ENCODE results near the gene CTNNA3.
"Not testable (repeated sequence)": the region's sequence is repeated elsewhere in the genome, so short reads cannot be mapped to it uniquely, and the experiment has no call there.

CTNNA3 gene

DNA sequence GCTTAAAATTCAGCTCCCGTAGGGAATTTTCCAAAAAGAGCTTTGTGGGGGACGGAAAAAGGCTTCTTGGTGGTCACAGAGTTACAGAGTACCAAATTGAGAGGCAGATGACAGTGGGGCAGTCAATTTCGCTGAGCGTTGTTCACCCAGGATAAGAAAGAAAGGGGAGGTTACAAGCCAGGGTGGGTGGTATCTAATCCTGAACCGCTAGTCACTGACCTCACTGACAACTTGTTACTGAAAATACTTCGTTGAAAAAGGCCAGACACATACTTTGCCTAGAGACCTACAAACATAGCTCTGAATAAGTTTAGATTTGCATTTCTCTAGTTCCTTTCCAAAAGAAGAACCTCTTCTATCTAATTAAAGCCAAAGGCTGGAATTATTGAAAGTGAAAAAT lies at the start of gene CTNNA3:
TSS of gene CTNNA3 (minus strand) at position 167 of the 400 bp plus-strand sequence.
- no peak within 1 kb of the TSS for H3K4me3 ChIP-seq (ENCODE audit: low read depth, low read length)
- TF ChIP-seq, protein P1, sequence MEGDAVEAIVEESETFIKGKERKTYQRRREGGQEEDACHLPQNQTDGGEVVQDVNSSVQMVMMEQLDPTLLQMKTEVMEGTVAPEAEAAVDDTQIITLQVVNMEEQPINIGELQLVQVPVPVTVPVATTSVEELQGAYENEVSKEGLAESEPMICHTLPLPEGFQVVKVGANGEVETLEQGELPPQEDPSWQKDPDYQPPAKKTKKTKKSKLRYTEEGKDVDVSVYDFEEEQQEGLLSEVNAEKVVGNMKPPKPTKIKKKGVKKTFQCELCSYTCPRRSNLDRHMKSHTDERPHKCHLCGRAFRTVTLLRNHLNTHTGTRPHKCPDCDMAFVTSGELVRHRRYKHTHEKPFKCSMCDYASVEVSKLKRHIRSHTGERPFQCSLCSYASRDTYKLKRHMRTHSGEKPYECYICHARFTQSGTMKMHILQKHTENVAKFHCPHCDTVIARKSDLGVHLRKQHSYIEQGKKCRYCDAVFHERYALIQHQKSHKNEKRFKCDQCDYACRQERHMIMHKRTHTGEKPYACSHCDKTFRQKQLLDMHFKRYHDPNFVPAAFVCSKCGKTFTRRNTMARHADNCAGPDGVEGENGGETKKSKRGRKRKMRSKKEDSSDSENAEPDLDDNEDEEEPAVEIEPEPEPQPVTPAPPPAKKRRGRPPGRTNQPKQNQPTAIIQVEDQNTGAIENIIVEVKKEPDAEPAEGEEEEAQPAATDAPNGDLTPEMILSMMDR (IDR thresholded peaks at IDR 0.05; ENCODE audit: low read depth, low read length), result no peak

GRCh38 chr10:67735430-67735829 lies 39.4 kb upstream of the CTNNA3 start:
- TF ChIP-seq, protein P1 (IDR thresholded peaks at IDR 0.05; ENCODE audit: low read depth, low read length), result no peak
- H3K4me3 ChIP-seq (ENCODE audit: low read depth, low read length), result no peak overlapping the region

GRCh38 chr10:67733511-67733910 lies 37.5 kb upstream of the CTNNA3 start:
- TF ChIP-seq, protein P1 (IDR thresholded peaks at IDR 0.05; ENCODE audit: low read depth, low read length), result no peak

DNA sequence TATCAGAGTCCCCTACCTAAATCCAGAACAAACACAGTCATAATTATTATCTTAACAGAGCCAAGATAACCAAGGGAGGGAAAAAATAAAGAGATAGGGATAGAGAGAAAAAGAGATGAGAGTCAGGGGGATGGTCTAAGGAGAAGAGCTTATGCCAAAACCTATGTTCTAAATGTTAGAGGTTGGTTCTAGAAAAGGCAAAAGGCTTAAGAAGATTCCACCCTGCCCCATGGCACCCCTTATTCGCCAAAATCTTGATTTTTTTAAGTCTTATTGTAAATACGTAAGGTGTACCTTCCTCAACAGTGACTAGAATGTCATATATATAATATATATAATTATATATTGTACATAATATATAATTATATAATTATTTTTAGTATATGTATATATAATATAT lies 29.6 kb upstream of the CTNNA3 start:
- H3K4me3 ChIP-seq (ENCODE audit: low read depth, low read length), result no peak overlapping the region
- TF ChIP-seq, protein P1 (IDR thresholded peaks at IDR 0.05; ENCODE audit: low read depth, low read length), result no peak

More at GRCh38 chr10:67733511-67733910, 37.5 kb upstream of the CTNNA3 start:
- no peak overlapping the region for H3K4me3 ChIP-seq (ENCODE audit: low read depth, low read length)

GRCh38 chr10:67723601-67724000 lies 27.6 kb upstream of the CTNNA3 start:
- no peak overlapping the region for H3K4me3 ChIP-seq (ENCODE audit: low read depth, low read length)
- TF ChIP-seq, protein P1 (IDR thresholded peaks at IDR 0.05; ENCODE audit: low read depth, low read length), result no peak

DNA sequence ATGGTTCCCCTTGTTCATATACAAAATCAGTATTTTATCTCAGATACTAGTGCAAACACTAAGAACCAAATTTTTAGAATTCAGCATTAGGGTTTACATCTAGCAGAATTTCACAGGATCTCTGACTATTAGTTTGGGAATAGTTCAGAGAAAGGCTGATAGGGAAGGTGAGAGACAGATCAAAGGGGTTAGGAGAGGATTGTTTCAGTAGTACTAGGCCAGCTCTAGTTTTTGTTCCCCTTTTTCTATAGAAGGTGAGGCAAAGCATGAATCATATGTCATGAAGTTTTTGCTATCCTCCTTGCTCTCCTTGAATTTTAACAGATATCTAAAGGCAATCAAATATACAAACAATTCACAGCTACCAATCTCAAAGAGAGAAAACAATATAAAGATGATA lies 26.1 kb upstream of the CTNNA3 start:
- H3K4me3 ChIP-seq (ENCODE audit: low read depth, low read length), result no peak overlapping the region
- TF ChIP-seq, protein P1 (IDR thresholded peaks at IDR 0.05; ENCODE audit: low read depth, low read length), result no peak

DNA sequence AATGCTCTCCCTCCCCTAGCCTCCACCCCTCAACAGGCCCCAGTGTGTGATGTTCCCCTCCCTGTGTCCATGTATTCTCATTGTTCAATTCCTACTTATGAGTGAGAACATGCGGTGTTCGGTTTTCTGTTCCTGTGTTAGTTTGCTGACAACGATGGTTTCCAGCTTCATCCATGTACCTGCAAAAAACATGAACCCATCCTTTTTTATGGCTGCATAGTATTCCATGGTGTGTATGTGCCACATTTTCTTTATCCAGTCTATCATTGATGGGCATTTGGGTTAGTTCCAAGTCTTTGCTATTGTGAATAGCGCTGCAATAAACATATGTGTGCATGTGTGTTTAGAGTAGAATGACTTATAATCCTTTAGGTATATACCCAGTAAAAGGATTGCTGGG lies 20.5 kb upstream of the CTNNA3 start:
- not testable (repeated sequence) for H3K4me3 ChIP-seq (ENCODE audit: low read depth, low read length)

DNA sequence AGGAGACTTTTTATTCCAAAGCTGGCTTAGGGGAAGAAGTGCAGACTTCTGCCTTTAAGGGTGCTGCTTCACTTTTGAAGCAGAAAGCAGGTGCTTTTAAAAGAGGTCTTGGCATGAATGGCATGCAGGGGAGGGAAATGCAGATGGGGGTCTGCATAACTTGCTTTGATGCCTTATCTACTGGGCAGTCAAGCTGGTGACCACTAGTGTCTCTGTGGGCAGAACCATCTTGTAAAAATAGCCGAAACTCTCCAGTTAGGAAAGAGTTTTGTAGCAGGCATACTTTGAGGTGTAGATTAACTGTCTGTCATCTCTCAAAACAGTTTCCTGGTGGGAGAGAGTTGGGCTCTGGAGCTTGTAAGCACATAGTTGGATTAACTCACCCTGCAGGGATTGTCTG lies 9.9 kb upstream of the CTNNA3 start:
- H3K4me3 ChIP-seq (ENCODE audit: low read depth, low read length), result no peak overlapping the region
- TF ChIP-seq, protein P1 (IDR thresholded peaks at IDR 0.05; ENCODE audit: low read depth, low read length), result no peak

DNA sequence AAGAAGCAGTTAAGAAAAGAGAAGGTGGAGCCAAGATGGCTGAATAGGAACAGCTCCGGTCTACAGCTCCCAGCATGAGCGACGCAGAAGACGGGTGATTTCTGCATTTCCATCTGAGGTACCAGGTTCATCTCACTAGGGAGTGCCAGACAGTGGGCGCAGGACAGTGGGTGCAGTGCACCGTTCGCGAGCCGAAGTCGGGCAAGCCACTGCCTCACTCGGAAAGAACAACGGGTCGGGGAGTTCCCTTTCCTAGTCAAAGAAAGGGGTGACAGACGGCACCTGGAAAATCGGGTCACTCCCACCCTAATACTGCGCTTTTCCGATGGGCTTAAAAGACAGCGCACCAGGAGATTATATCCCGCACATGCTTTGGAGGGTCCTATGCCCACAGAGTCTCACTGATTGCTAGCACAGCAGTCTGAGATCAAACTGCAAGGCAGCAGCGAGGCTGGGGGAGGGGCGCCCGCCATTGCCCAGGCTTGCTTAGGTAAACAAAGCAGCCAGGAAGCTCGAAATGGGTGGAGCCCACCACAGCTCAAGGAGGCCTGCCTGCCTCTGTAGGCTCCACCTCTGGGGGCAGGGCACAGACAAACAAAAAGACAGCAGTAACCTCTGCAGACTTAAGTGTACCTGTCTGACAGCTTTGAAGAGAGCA lies 3.7 kb upstream of the CTNNA3 start:
- H3K4me3 ChIP-seq (ENCODE audit: low read depth, low read length), result not testable (repeated sequence)
